SK-MEL-5 (cell line): ENCODE measurements around the gene RALGAPA1. TPM values are rescaled to one million over a fixed set of nuclear protein-coding genes. Genes with fewer than 3 reads are reported as not detected.
"Not testable (repeated sequence)": the region's sequence is repeated elsewhere in the genome, so short reads cannot be mapped to it uniquely, and the experiment has no call there.

Experiments used
- DNase-seq: peaks from one replicate; pipeline ENCODE4 v3.0.0-alpha.2; 2016; ENCODE audit warnings: low read depth, low spot score
- in situ Hi-C: cut with HindIII; loops from 2 replicates; pipeline ENCODE4 v1.10.0; 2016; ENCODE audit warnings: low sequenced_read_pairs, high pct_unique_total_duplicates, low pct_unique_long_range_greater_than_20kb
- total RNA-seq: library from RNA; depleted of rRNA; stranded (reverse); fragments of >200 nt; shearing (Covaris generic); gene quantifications from 2 replicates; pipeline ENCODE4 v1.2.3, GENCODE V29; 2014

The RALGAPA1 gene
- total RNA-seq, 1 experiment from 2014 or later = 18.7 TPM

GRCh38 chr14:35735163-35735562 is 73.9 kb downstream of the RALGAPA1 start:
- in situ Hi-C loops, DNase-seq: not testable (repeated sequence)

GRCh38 chr14:35733510-35733909 is 75.6 kb downstream of the RALGAPA1 start:
- DNase-seq, in situ Hi-C loops: not testable (repeated sequence)

- DNase-seq = no peak
- in situ Hi-C loops = no loop called here
Observed at GRCh38 chr14:35730871-35731270, 78.2 kb downstream of the RALGAPA1 start.

GRCh38 chr14:35727764-35728163 is 81.3 kb downstream of the RALGAPA1 start:
- in situ Hi-C loops = no loop called here
- DNase-seq = no peak

GRCh38 chr14:35725930-35726329 is 83.2 kb downstream of the RALGAPA1 start:
- in situ Hi-C loops = no loop called here
- no peak for DNase-seq

GRCh38 chr14:35715079-35715478 is 94.0 kb downstream of the RALGAPA1 start:
- in situ Hi-C loops = no loop called here
- no peak for DNase-seq

- DNase-seq = no peak
- in situ Hi-C loops = no loop called here
Observed at GRCh38 chr14:35712466-35712865, 96.6 kb downstream of the RALGAPA1 start.

GRCh38 chr14:35708062-35708461 is 101.0 kb downstream of the RALGAPA1 start:
- in situ Hi-C loops = no loop called here
- no peak for DNase-seq

- in situ Hi-C loops = no loop called here
- DNase-seq = no peak
Observed at GRCh38 chr14:35705636-35706035, 103.5 kb downstream of the RALGAPA1 start.

GRCh38 chr14:35704793-35705493 is 104.2 kb downstream of the RALGAPA1 start:
- in situ Hi-C loops = no loop called here
- no peak for DNase-seq

- in situ Hi-C loops = no loop called here
- DNase-seq = no peak
Observed at GRCh38 chr14:35701531-35701930, 107.6 kb downstream of the RALGAPA1 start.

- no peak for DNase-seq
- in situ Hi-C loops = loop anchor here (25.0 kb wide), 2 partner anchors 138 to 263 kb away; no protein-coding TSS in a partner anchor
Observed at GRCh38 chr14:35699791-35700444, 109.2 kb downstream of the RALGAPA1 start.

GRCh38 chr14:35696575-35696974 is 112.5 kb downstream of the RALGAPA1 start:
- in situ Hi-C loops = loop anchor here (25.0 kb wide), 2 partner anchors 134 to 259 kb away; no protein-coding TSS in a partner anchor
- no peak for DNase-seq

GRCh38 chr14:35696119-35696518 is 113.0 kb downstream of the RALGAPA1 start:
- DNase-seq = no peak
- in situ Hi-C loops = loop anchor here (25.0 kb wide), 2 partner anchors 134 to 259 kb away; no protein-coding TSS in a partner anchor

- in situ Hi-C loops = loop anchor here (25.0 kb wide), 2 partner anchors 133 to 258 kb away; no protein-coding TSS in a partner anchor
Observed at GRCh38 chr14:35695647-35696046, 113.4 kb downstream of the RALGAPA1 start.

GRCh38 chr14:35695072-35695471 is 114.0 kb downstream of the RALGAPA1 start:
- no peak for DNase-seq
- in situ Hi-C loops = loop anchor here (25.0 kb wide), 2 partner anchors 133 to 258 kb away; no protein-coding TSS in a partner anchor

More at GRCh38 chr14:35695647-35696046, 113.4 kb downstream of the RALGAPA1 start:
- DNase-seq = no peak

GRCh38 chr14:35689000-35689460 is 120.1 kb downstream of the RALGAPA1 start:
- no peak for DNase-seq
- in situ Hi-C loops = loop anchor here (25.0 kb wide), 2 partner anchors 127 to 252 kb away; no protein-coding TSS in a partner anchor

GRCh38 chr14:35688126-35688826 is 120.8 kb downstream of the RALGAPA1 start:
- in situ Hi-C loops = loop anchor here (25.0 kb wide), 2 partner anchors 126 to 251 kb away; no protein-coding TSS in a partner anchor
- DNase-seq = no peak
